ENCODE measurements around the gene SMIM13.
"Not testable (repeated sequence)": the region's sequence is repeated elsewhere in the genome, so short reads cannot be mapped to it uniquely, and the experiment has no call there.

The SMIM13 gene

DNA sequence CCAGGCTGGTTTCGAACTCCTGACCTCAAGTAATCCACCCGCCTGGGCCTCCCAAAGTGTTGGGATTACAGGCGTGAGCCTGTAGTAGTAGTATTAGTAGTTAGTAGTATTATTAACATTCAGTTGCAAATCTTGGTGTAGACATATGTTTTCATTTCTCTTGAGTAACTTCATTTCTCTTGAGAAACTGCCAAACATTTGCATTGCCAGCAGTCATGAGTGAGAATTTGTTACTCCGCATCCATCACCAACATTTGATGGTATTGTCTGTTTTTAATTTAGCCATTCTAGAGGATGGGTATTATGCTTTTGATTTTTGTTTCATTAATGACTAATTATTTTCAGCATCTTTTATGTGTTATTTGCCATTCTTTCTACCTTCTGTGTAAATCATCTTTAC is 19.4 kb downstream of the SMIM13 start:
- no peaks in the 10 kb centered on the region for H3K27me3 ChIP-seq (replicated peaks; ENCODE audit: control insufficient read depth, insufficient read depth, low read length)
- no peak overlapping the region for H3K4me3 ChIP-seq (replicated peaks; ENCODE audit: low read depth, low read length)
- H3K36me3 ChIP-seq (ENCODE audit: control insufficient read depth, insufficient read depth, low read length), result no peaks in the 10 kb centered on the region
- TF ChIP-seq CTCF (IDR thresholded peaks at IDR 0.05; ENCODE audit: insufficient read depth, low read length, poor library complexity, severe bottlenecking), result no peak
- no peak for DNase-seq (ENCODE audit: extremely low read depth, insufficient read length)

- H3K27me3 ChIP-seq (replicated peaks; ENCODE audit: control insufficient read depth, insufficient read depth, low read length); DNase-seq (ENCODE audit: extremely low read depth, insufficient read length); H3K4me3 ChIP-seq (replicated peaks; ENCODE audit: low read depth, low read length); H3K36me3 ChIP-seq (ENCODE audit: control insufficient read depth, insufficient read depth, low read length): not testable (repeated sequence)
These were observed 22.3 kb downstream of the SMIM13 start for GRCh38 chr6:11115808-11116536.

- no peak for DNase-seq (ENCODE audit: extremely low read depth, insufficient read length)
- no peak overlapping the region for H3K4me3 ChIP-seq (replicated peaks; ENCODE audit: low read depth, low read length)
These were observed 26.8 kb downstream of the SMIM13 start for GRCh38 chr6:11120271-11121005.

DNA sequence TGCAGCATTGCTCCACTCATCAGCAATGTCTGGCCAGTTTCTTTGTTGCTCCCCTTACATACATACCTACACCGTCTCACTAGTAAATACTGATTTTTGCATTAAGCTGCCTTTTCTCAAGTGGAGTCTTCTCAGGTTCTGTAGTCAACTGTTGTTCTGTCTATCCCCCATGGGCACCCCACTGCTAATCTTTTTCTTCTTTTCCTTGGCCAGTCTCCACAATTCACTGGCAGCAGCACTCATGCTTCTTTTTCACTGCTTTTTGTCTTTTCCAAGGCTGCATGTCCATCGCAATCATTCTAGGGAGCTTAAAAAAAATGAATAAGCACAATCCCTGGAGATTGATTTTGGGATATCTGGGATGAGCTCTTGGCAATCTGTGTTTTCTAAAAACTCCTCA is 28.2 kb downstream of the SMIM13 start:
- Histone ChIP-seq H3K27me3 (replicated peaks; ENCODE audit: control insufficient read depth, insufficient read depth, low read length) (no peaks in the 10 kb centered on the region), H3K4me3 (replicated peaks; ENCODE audit: low read depth, low read length) (no peak overlapping the region), H3K36me3 (ENCODE audit: control insufficient read depth, insufficient read depth, low read length) (no peaks in the 10 kb centered on the region)
- TF ChIP-seq CTCF (IDR thresholded peaks at IDR 0.05; ENCODE audit: insufficient read depth, low read length, poor library complexity, severe bottlenecking), result no peak
- DNase-seq (ENCODE audit: extremely low read depth, insufficient read length), result no peak

More at GRCh38 chr6:11120271-11121005, 26.8 kb downstream of the SMIM13 start:
- no peak for TF ChIP-seq CTCF (IDR thresholded peaks at IDR 0.05; ENCODE audit: insufficient read depth, low read length, poor library complexity, severe bottlenecking)
- Histone ChIP-seq H3K36me3 (ENCODE audit: control insufficient read depth, insufficient read depth, low read length) (no peaks in the 10 kb centered on the region), H3K27me3 (replicated peaks; ENCODE audit: control insufficient read depth, insufficient read depth, low read length) (no peaks in the 10 kb centered on the region)

DNA sequence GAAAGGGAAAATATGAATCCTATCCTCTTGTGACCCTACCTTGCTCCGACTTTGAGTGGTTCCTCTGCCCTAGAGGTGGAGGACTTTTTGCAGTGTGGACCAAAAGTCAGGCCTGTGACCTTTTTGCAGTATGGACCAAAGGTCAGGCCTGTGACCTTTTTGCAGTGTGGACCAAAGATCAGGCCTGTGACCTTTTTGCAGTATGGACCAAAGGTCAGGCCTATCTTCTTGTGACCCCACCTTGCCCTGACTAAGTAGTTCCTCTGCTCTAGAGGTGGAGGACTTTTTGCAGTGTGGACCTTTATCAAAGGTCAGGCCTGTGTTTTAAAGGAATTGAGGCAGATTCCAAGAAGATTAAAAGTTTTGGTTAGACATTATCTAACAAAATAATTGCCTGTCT is 28.7 kb downstream of the SMIM13 start:
- no peak for DNase-seq (ENCODE audit: extremely low read depth, insufficient read length)
- no peak for TF ChIP-seq CTCF (IDR thresholded peaks at IDR 0.05; ENCODE audit: insufficient read depth, low read length, poor library complexity, severe bottlenecking)

GRCh38 chr6:11123978-11124377 is 30.3 kb downstream of the SMIM13 start:
- H3K36me3 ChIP-seq (ENCODE audit: control insufficient read depth, insufficient read depth, low read length), result no peaks in the 10 kb centered on the region
- DNase-seq (ENCODE audit: extremely low read depth, insufficient read length), result no peak
- TF ChIP-seq CTCF (IDR thresholded peaks at IDR 0.05; ENCODE audit: insufficient read depth, low read length, poor library complexity, severe bottlenecking), result no peak
- no peaks in the 10 kb centered on the region for H3K27me3 ChIP-seq (replicated peaks; ENCODE audit: control insufficient read depth, insufficient read depth, low read length)
- no peak overlapping the region for H3K4me3 ChIP-seq (replicated peaks; ENCODE audit: low read depth, low read length)

More for the DNA sequence above, 28.7 kb downstream of the SMIM13 start:
- Histone ChIP-seq H3K36me3 (ENCODE audit: control insufficient read depth, insufficient read depth, low read length) (no peaks in the 10 kb centered on the region), H3K27me3 (replicated peaks; ENCODE audit: control insufficient read depth, insufficient read depth, low read length) (no peaks in the 10 kb centered on the region), H3K4me3 (replicated peaks; ENCODE audit: low read depth, low read length) (no peak overlapping the region)
